GM12878 (cell line): ENCODE results near the gene FXYD7. TPM values are rescaled to one million over a fixed set of nuclear protein-coding genes. Genes with fewer than 3 reads are reported as not detected.

Experiments used
- ATAC-seq: fragments of 200-7000 bp; cut with Tn5 transposase; 3 replicates; pipeline ENCODE4 v1.9.1; 2020; ENCODE audit warnings: mild to moderate bottlenecking, moderate library complexity
- BruUV-seq: library from RNA; stranded (reverse); fragments of 400-500 nt; replicated peaks from 2 replicates; lab custom pipeline; 2021; lab: Mats Ljungman, UMichigan
- CTCF ChIA-PET: fragments of 300-600 bp; sonication (Branson Sonifier 250); formaldehyde crosslinking; extraction: SDS; loops from one replicate; lab custom pipeline; 2021; ENCODE audit warnings: inconsistent platforms; lab: Yijun Ruan, JAX
- POLR2A ChIA-PET: fragments of 350-600 bp; formaldehyde crosslinking; extraction: SDS; loops from one replicate; lab custom pipeline; 2021; ENCODE audit warnings: inconsistent platforms; lab: Charles Lee
- RAD21 ChIA-PET: fragments of 300-600 bp; sonication (Branson Sonifier 250); formaldehyde crosslinking; loops from one replicate; lab custom pipeline; 2023; ENCODE audit warnings: antibody characterized with exemption; ENCODE audit not compliant: unreplicated experiment; lab: Charles Lee
- SMC1A ChIA-PET: fragments of 300-600 bp; sonication (Branson Sonifier 250); formaldehyde crosslinking; loops from one replicate; lab custom pipeline; 2023; ENCODE audit not compliant: unreplicated experiment, uncharacterized antibody; lab: Charles Lee
- DNase-seq: peaks from one replicate; pipeline ENCODE4 v3.0.0-alpha.2; 2011; ENCODE audit warnings: low read depth, low spot score
- FAIRE-seq: peaks from 3 replicates; lab custom pipeline; 2011; peaks lifted over from hg19 to GRCh38; lab: Jason Lieb, UNC
- H2AFZ ChIP-seq: 2 replicates; pipeline ENCODE4 v1.6.0; 2011; ENCODE audit warnings: low read depth, low read length, control low read depth; ENCODE audit not compliant: control insufficient read depth
- H3K27ac ChIP-seq: 2 replicates; pipeline ENCODE4 v1.5.1; 2011; ENCODE audit warnings: control low read depth; ENCODE audit not compliant: control insufficient read depth, insufficient read depth
- H3K27me3 ChIP-seq, 2 experiments: replicated peaks in 1 of 2; 2 replicates each; pipeline versions ENCODE4 v1.6.0 to v1.6.1; 2011; ENCODE audit warnings: low read length in 1 of 2; ENCODE audit not compliant: control insufficient read depth in 2 of 2, insufficient read depth in 2 of 2
- H3K36me3 ChIP-seq, 2 experiments: 2 replicates each; pipeline ENCODE4 v1.5.1; 2011; ENCODE audit warnings: low read length in 1 of 2; ENCODE audit not compliant: control insufficient read depth in 2 of 2, insufficient read depth in 2 of 2
- H3K4me1 ChIP-seq: 2 replicates; pipeline ENCODE4 v1.6.1; 2011; ENCODE audit warnings: mild to moderate bottlenecking, low read length, moderate library complexity, mixed read lengths; ENCODE audit not compliant: control insufficient read depth, insufficient read depth
- H3K4me2 ChIP-seq: 2 replicates; pipeline ENCODE4 v1.6.0; 2011; ENCODE audit warnings: control low read depth; ENCODE audit not compliant: control insufficient read depth, insufficient read depth
- H3K4me3 ChIP-seq: fragments of 200-600 bp; sonication (generic); 2 replicates; pipeline ENCODE4 v1.5.1; 2016
- H3K79me2 ChIP-seq: 2 replicates; pipeline ENCODE4 v1.6.0; 2011; ENCODE audit warnings: low read length; ENCODE audit not compliant: control insufficient read depth, insufficient read depth
- H3K9ac ChIP-seq: 2 replicates; pipeline ENCODE4 v1.8.0; 2011; ENCODE audit warnings: low read length, control low read depth, mixed read lengths; ENCODE audit not compliant: control insufficient read depth, insufficient read depth
- H3K9me3 ChIP-seq: replicated peaks from 3 replicates; pipeline ENCODE4 v1.5.1; 2011; ENCODE audit warnings: mild to moderate bottlenecking, low read length; ENCODE audit not compliant: control insufficient read depth, insufficient read depth
- H4K20me1 ChIP-seq: 2 replicates; pipeline ENCODE4 v1.6.0; 2011; ENCODE audit not compliant: control insufficient read depth, insufficient read depth
- CBX5 ChIP-seq: sonication (generic); IDR thresholded peaks from 2 replicates; pipeline ENCODE4 v1.6.1; 2016; ENCODE audit warnings: low read depth, moderate library complexity, mild to moderate bottlenecking, inconsistent platforms
- CEBPB ChIP-seq, 2 experiments: fragments of 150-350 bp in 1 of 2; IDR thresholded peaks; 2 replicates each; pipeline ENCODE4 v1.6.1; 2012 to 2014; ENCODE audit warnings: low read depth in 2 of 2, low read length in 2 of 2, borderline replicate concordance in 1 of 2, inconsistent platforms in 1 of 2
- DPF2 ChIP-seq: fragments of 450-650 bp; IDR thresholded peaks from 2 replicates; pipeline ENCODE4 v1.6.1; 2017; ENCODE audit warnings: mild to moderate bottlenecking
- E2F8 ChIP-seq: fragments of 450-650 bp; IDR thresholded peaks from 2 replicates; pipeline ENCODE4 v1.6.1; 2018; ENCODE audit warnings: mild to moderate bottlenecking, low read depth, moderate library complexity; ENCODE audit not compliant: partially characterized antibody
- HSF1 ChIP-seq: fragments of 150-350 bp; IDR thresholded peaks from 2 replicates; pipeline ENCODE4 v1.6.1; 2014; ENCODE audit warnings: mild to moderate bottlenecking, low read depth, low read length
- MTA2 ChIP-seq: fragments of 450-650 bp; IDR thresholded peaks from 2 replicates; pipeline ENCODE4 v1.6.1; 2016; ENCODE audit warnings: low read depth, mild to moderate bottlenecking, moderate library complexity
- NR2C1 ChIP-seq: fragments of 450-650 bp; IDR thresholded peaks from 2 replicates; pipeline ENCODE4 v1.6.1; 2017; ENCODE audit warnings: antibody characterized with exemption, mild to moderate bottlenecking, moderate library complexity
- POU2F2 ChIP-seq: IDR thresholded peaks from 3 replicates; pipeline ENCODE4 v1.6.1; 2011; ENCODE audit warnings: low read depth, mild to moderate bottlenecking, low read length, borderline replicate concordance
- PRDM15 ChIP-seq: fragments of 450-650 bp; formaldehyde crosslinking; IDR thresholded peaks from 2 replicates; pipeline ENCODE4 v1.4.0; 2020; ENCODE audit warnings: mild to moderate bottlenecking, moderate library complexity
- RAD51 ChIP-seq: fragments of 450-650 bp; IDR thresholded peaks from 2 replicates; pipeline ENCODE4 v1.6.1; 2016; ENCODE audit warnings: moderate library complexity, mild to moderate bottlenecking, inconsistent platforms
- STAT1 ChIP-seq: fragments of 450-650 bp; conservative IDR thresholded peaks from 2 replicates; pipeline ENCODE4 v1.6.1; 2014; ENCODE audit warnings: antibody characterized with exemption, mild to moderate bottlenecking
- SUPT20H ChIP-seq: IDR thresholded peaks from 2 replicates; pipeline ENCODE4 v1.6.1; 2011; ENCODE audit warnings: low read depth, mild to moderate bottlenecking, low read length, moderate library complexity, borderline replicate concordance; ENCODE audit not compliant: control insufficient read depth
- ZBTB33 ChIP-seq: fragments of 450-650 bp; IDR thresholded peaks from 2 replicates; pipeline ENCODE4 v1.6.1; 2017; ENCODE audit warnings: mild to moderate bottlenecking
- WGBS: methylation state at CpG from one replicate; pipeline ENCODE4 v1.1.6; 2016; ENCODE audit warnings: low lambda C conversion rate; ENCODE audit not compliant: insufficient replicate concordance, insufficient coverage; ENCODE audit errors: missing lambda C conversion rate; 5-methylcytosine and 5-hydroxymethylcytosine counted together
- in situ Hi-C: fragments of 300-500 bp; cut with MboI; formaldehyde crosslinking; loops from 9 replicates; pipeline ENCODE4 v1.14.3; 2018; ENCODE audit warnings: mixed read lengths
- intact Hi-C: fragments of 100-400 bp; cut with micrococcal nuclease; formaldehyde crosslinking; loops from one replicate; pipeline ENCODE4 v1.14.2; 2022; ENCODE audit not compliant: unreplicated experiment
- polyA plus RNA-seq, 11 experiments: library from polyadenylated mRNA; depleted of rRNA in 4 of 11; unstranded in 6 of 11; stranded (reverse) in 5 of 11; fragments of >200 nt; fragmentation: Nextera tagmentation in 4 of 11; fragmentation: Illumina TruSeq in 1 of 11; extraction: Ambion mirVana in 4 of 11; extraction: Trizol in 1 of 11; gene quantifications; 1 replicate in 1 of 11; 2 replicates in 10 of 11; pipeline versions ENCODE4 v1.2.1 to v1.2.3, GENCODE V29; 2011 to 2016; ENCODE audit warnings: inconsistent platforms in 2 of 11, missing spikeins in 2 of 11, low read depth in 1 of 11
- total RNA-seq, 4 experiments: library from RNA; depleted of rRNA in 3 of 4; stranded (reverse); fragments of >200 nt in 3 of 4; fragmentation: Illumina TruSeq in 1 of 4; extraction: Trizol in 1 of 4; gene quantifications; 2 replicates each; pipeline versions ENCODE4 v1.2.1 to v1.2.3, GENCODE V29; 2013 to 2021

FXYD7 gene
- total and polyA plus RNA-seq, 10 of the 15 experiments (the other 5 are each of a cell fraction or from before 2014, with no cell fraction given) = 0.07 to 0.28 (median 0.12) TPM; not detected in 7

GRCh38 chr19:35159606-35160005, 16.6 kb downstream of the FXYD7 start:
- RAD21 ChIA-PET = no interaction called here
- Histone ChIP-seq H3K4me1 (peaks cover 6% of the 10 kb centered on the region; the same call in 1 of the 2 replicates), H4K20me1 (no peaks in the 10 kb centered on the region), H3K9ac (no peak overlapping the region), H3K4me3 (no peak overlapping the region), H3K27me3 (no peaks in the 10 kb centered on the region), H3K9me3 (peaks cover 18% of the 10 kb centered on the region), H3K27ac (no peak overlapping the region), H3K4me2 (no peak overlapping the region), H3K79me2 (peaks cover 17% of the 10 kb centered on the region), H3K36me3 (peaks cover 16 to 46% of the 10 kb centered on the region in 2 experiments), H2AFZ (no peak overlapping the region)
- BruUV-seq = no TSS peak
- FAIRE-seq (no peak), DNase-seq (no peak), ATAC-seq (no peak)
- SMC1A ChIA-PET = no interaction called here
- intact Hi-C loops = loop anchor here (5.0 kb wide), 1 partner anchor 48 kb away; no protein-coding TSS in a partner anchor
- POLR2A ChIA-PET = interaction anchor here (0.6 to 1.6 kb wide), 2 partner anchors 46 to 944 kb away, joined by 4 to 6 read pairs; no protein-coding TSS in a partner anchor
- 98% methylated on average over 8 of the region's 8 CpGs for WGBS
- in situ Hi-C loops = no loop called here
- CTCF ChIA-PET = interaction anchor here (2.2 to 3.7 kb wide), 2 partner anchors 18 to 46 kb away, joined by 7 to 19 read pairs; no protein-coding TSS in a partner anchor
- TF ChIP-seq ZBTB33 = no peak
- no peak for TF ChIP-seq SUPT20H
- no peak for TF ChIP-seq CBX5
- TF ChIP-seq HSF1 = no peak
- no peak for TF ChIP-seq NR2C1
- no peak for TF ChIP-seq CEBPB (IDR thresholded peaks at IDR 0.05; ENCODE audit: borderline replicate concordance in 1 of 2, low read depth in 2 of 2, low read length in 2 of 2)
- no peak for TF ChIP-seq E2F8
- TF ChIP-seq POU2F2 = no peak
- TF ChIP-seq DPF2 = no peak
- TF ChIP-seq MTA2 = no peak
- TF ChIP-seq RAD51 = no peak
- no peak for TF ChIP-seq STAT1
- no peak for TF ChIP-seq PRDM15
